GM18870 (cell line): ENCODE data around the gene EBP.

ENCODE experiments used
- ATAC-seq: cut with Tn5 transposase; IDR thresholded peaks from one replicate; pipeline ENCODE4 v1.9.1; 2021; ENCODE audit warnings: moderate library complexity; ENCODE audit not compliant: unreplicated experiment

The EBP gene

GRCh38 chrX:48574270-48575266 is 53.0 kb downstream of the EBP start, which contains the start of gene RBM3:
Gene RBM3 (plus strand): TSS chrX:48574484. CDS start chrX:48575181, 697 bp downstream.
- ATAC-seq = peak; percentile 64

- no peak for ATAC-seq
These were observed 54.0 kb downstream of the EBP start for GRCh38 chrX:48575642-48576041.

- no peak for ATAC-seq
These were observed 54.5 kb downstream of the EBP start for GRCh38 chrX:48576108-48576507.
